Testis (tissue), 3 donors: ENCODE results near the gene ASB1. TPM values are rescaled to one million over a fixed set of nuclear protein-coding genes. Genes with fewer than 3 reads are reported as not detected.

Experiments used
- DNase-seq: peaks from one replicate; pipeline ENCODE4 v3.0.0-alpha.2; 2019
- H3K27ac ChIP-seq, 2 donors: fragments of 200-600 bp; sonication (generic); one replicate each; pipeline ENCODE4 v1.5.1; 2019
- H3K27me3 ChIP-seq: fragments of 200-600 bp; sonication (generic); one replicate; pipeline ENCODE4 v1.5.1; 2019
- H3K36me3 ChIP-seq: fragments of 200-600 bp; sonication (generic); one replicate; pipeline ENCODE4 v1.5.1; 2017; ENCODE audit warnings: low read depth; ENCODE audit errors: missing control alignments
- H3K4me1 ChIP-seq: fragments of 200-600 bp; sonication (generic); one replicate; pipeline ENCODE4 v1.5.1; 2019
- H3K4me3 ChIP-seq, 2 donors: fragments of 200-600 bp; sonication (generic); one replicate each; pipeline ENCODE4 v1.5.1; 2017 to 2019
- H3K9me3 ChIP-seq: fragments of 200-600 bp; sonication (generic); one replicate; pipeline ENCODE4 v1.5.1; 2017
- CTCF ChIP-seq, 3 experiments: fragments of 450-650 bp in 2 of 3; fragments of 200-600 bp in 1 of 3; sonication (generic) in 1 of 3; IDR thresholded peaks; one replicate each; pipeline ENCODE4 v1.5.1; 2016 to 2019; ENCODE audit warnings: antibody characterized with exemption in 3 of 3, mild to moderate bottlenecking in 2 of 3, moderate library complexity in 1 of 3
- POLR2A ChIP-seq: fragments of 450-650 bp; IDR thresholded peaks from one replicate; pipeline ENCODE4 v1.6.1; 2017; ENCODE audit warnings: antibody characterized with exemption, mild to moderate bottlenecking, moderate library complexity
- WGBS, 2 donors: methylation state at CpG; one replicate each; pipeline ENCODE4 v1.1.5; 2018; 5-methylcytosine and 5-hydroxymethylcytosine counted together
- intact Hi-C: fragments of 100-400 bp; cut with DNase I; formaldehyde crosslinking; loops from one replicate; pipeline ENCODE4 v1.15.1; 2023; ENCODE audit warnings: low total_unique reads
- polyA plus RNA-seq: library from polyadenylated mRNA; stranded (reverse); fragments of 350-450 nt; fragmentation: Illumina TruSeq; extraction: RNeasy Lipid Tissue Mini Kit (QIAGEN cat#74804); gene quantifications from one replicate; pipeline ENCODE4 v1.2.3, GENCODE V29; 2014; ENCODE audit warnings: low read depth, low replicate concordance; ENCODE audit not compliant: insufficient read depth
- total RNA-seq, 2 donors: library from RNA; depleted of rRNA; stranded (reverse); fragments of >200 nt; gene quantifications; one replicate each; pipeline ENCODE4 v1.2.3, GENCODE V29; 2016

Gene ASB1
- total and polyA plus RNA-seq, 3 donors from 2014 or later = 31.4 to 52.5 (median 41.9) TPM

- no peak overlapping the region for H3K4me3 ChIP-seq
- TF ChIP-seq CTCF (IDR thresholded peaks at IDR 0.05) (no peak), POLR2A (no peak)
- 99 to 100% methylated on average over 4 to 8 of the region's 8 CpGs for WGBS, 2 donors
- no peaks in the 10 kb centered on the region for H3K9me3 ChIP-seq
- H3K27me3 ChIP-seq = no peaks in the 10 kb centered on the region
- no peak for DNase-seq
- intact Hi-C loops = no loop called here
- H3K27ac ChIP-seq = no peak overlapping the region
- peaks cover 8% of the 10 kb centered on the region for H3K4me1 ChIP-seq
- no peaks in the 10 kb centered on the region for H3K36me3 ChIP-seq
Measured at GRCh38 chr2:238446371-238446770, 19.6 kb downstream of the ASB1 start.

GRCh38 chr2:238448031-238448955 is 21.6 kb downstream of the ASB1 start:
- no peak for DNase-seq
- H3K27ac ChIP-seq = no peak overlapping the region
- no peaks in the 10 kb centered on the region for H3K9me3 ChIP-seq
- intact Hi-C loops = no loop called here
- no peak overlapping the region for H3K4me3 ChIP-seq
- no peaks in the 10 kb centered on the region for H3K36me3 ChIP-seq
- 77 to 84% methylated on average over 16 to 19 of the region's 19 CpGs for WGBS, 2 donors
- no peak for TF ChIP-seq POLR2A
- no peak for TF ChIP-seq CTCF (IDR thresholded peaks at IDR 0.05)
- no peaks in the 10 kb centered on the region for H3K4me1 ChIP-seq
- H3K27me3 ChIP-seq = no peaks in the 10 kb centered on the region

- no peak overlapping the region for H3K4me3 ChIP-seq
- intact Hi-C loops = no loop called here
- H3K27ac ChIP-seq = no peak overlapping the region
- H3K4me1 ChIP-seq = no peaks in the 10 kb centered on the region
- WGBS, 2 donors = 84 to 87% methylated on average over 6 to 8 of the region's 8 CpGs
- DNase-seq = no peak
- no peaks in the 10 kb centered on the region for H3K27me3 ChIP-seq
- H3K9me3 ChIP-seq = no peaks in the 10 kb centered on the region
- H3K36me3 ChIP-seq = no peaks in the 10 kb centered on the region
- TF ChIP-seq POLR2A (no peak), CTCF (IDR thresholded peaks at IDR 0.05) (no peak)
Measured at GRCh38 chr2:238449241-238449640, 22.5 kb downstream of the ASB1 start.

GRCh38 chr2:238449909-238450417 is 23.2 kb downstream of the ASB1 start:
- WGBS, 2 donors = 75 to 81% methylated on average over 9 of the region's 9 CpGs
- intact Hi-C loops = no loop called here
- Histone ChIP-seq H3K27me3 (no peaks in the 10 kb centered on the region), H3K9me3 (no peaks in the 10 kb centered on the region), H3K27ac (no peak overlapping the region), H3K36me3 (no peaks in the 10 kb centered on the region), H3K4me1 (no peaks in the 10 kb centered on the region), H3K4me3 (no peak overlapping the region)
- peak; percentile 64 for DNase-seq
- TF ChIP-seq POLR2A = no peak
- TF ChIP-seq CTCF (IDR thresholded peaks at IDR 0.05) = no peak
